ENCODE measurements around the gene ARHGEF17. TPM values are rescaled to one million over a fixed set of nuclear protein-coding genes. Genes with fewer than 3 reads are reported as not detected.

Gene ARHGEF17
- polyA plus RNA-seq, 2 donors, result 8.2 to 11.8 TPM

- 92 to 95% methylated on average over 5 of the region's 5 CpGs for WGBS, 2 donors
- Histone ChIP-seq H3K27me3 (ENCODE audit: control insufficient read depth in 1 of 2, insufficient read depth in 2 of 2, low read length in 2 of 2) (no peaks in the 10 kb centered on the region), H3K4me1 (ENCODE audit: control insufficient read depth in 2 of 2, insufficient read depth in 2 of 2, low read length in 1 of 2) (no peaks in the 10 kb centered on the region), H3K4me3 (ENCODE audit: low read depth in 1 of 2, low read length in 2 of 2) (no peak overlapping the region), H3K27ac (ENCODE audit: low read depth in 2 of 2, low read length in 1 of 2) (no peak overlapping the region), H3K9me3 (ENCODE audit: control insufficient read depth in 2 of 2, insufficient read depth in 1 of 2, low read depth in 1 of 2, low read length in 1 of 2) (no peaks in the 10 kb centered on the region), H3K36me3 (ENCODE audit: control insufficient read depth in 2 of 2, insufficient read depth in 2 of 2, low read length in 1 of 2) (peaks cover 3 to 13% of the 10 kb centered on the region in 2 donors)
These were observed 98.5 kb downstream of the ARHGEF17 start for GRCh38 chr11:73406619-73407018.

- Histone ChIP-seq H3K36me3 (ENCODE audit: control insufficient read depth in 2 of 2, insufficient read depth in 2 of 2, low read length in 1 of 2) (peaks cover 3 to 13% of the 10 kb centered on the region in 2 donors), H3K27ac (ENCODE audit: low read depth in 2 of 2, low read length in 1 of 2) (no peak overlapping the region), H3K9me3 (ENCODE audit: control insufficient read depth in 2 of 2, insufficient read depth in 1 of 2, low read depth in 1 of 2, low read length in 1 of 2) (no peaks in the 10 kb centered on the region), H3K27me3 (ENCODE audit: control insufficient read depth in 1 of 2, insufficient read depth in 2 of 2, low read length in 2 of 2) (no peaks in the 10 kb centered on the region), H3K4me3 (ENCODE audit: low read depth in 1 of 2, low read length in 2 of 2) (no peak overlapping the region), H3K4me1 (ENCODE audit: control insufficient read depth in 2 of 2, insufficient read depth in 2 of 2, low read length in 1 of 2) (no peaks in the 10 kb centered on the region)
- WGBS, 2 donors, result 96% methylated on average over 8 of the region's 8 CpGs
These were observed 101.4 kb downstream of the ARHGEF17 start for GRCh38 chr11:73409431-73409830.

- Histone ChIP-seq H3K27ac (ENCODE audit: low read depth in 2 of 2, low read length in 1 of 2) (no peak overlapping the region), H3K4me3 (ENCODE audit: low read depth in 1 of 2, low read length in 2 of 2) (no peak overlapping the region), H3K4me1 (ENCODE audit: control insufficient read depth in 2 of 2, insufficient read depth in 2 of 2, low read length in 1 of 2) (no peaks in the 10 kb centered on the region), H3K27me3 (ENCODE audit: control insufficient read depth in 1 of 2, insufficient read depth in 2 of 2, low read length in 2 of 2) (no peaks in the 10 kb centered on the region), H3K36me3 (ENCODE audit: control insufficient read depth in 2 of 2, insufficient read depth in 2 of 2, low read length in 1 of 2) (peaks cover 0 to 11% of the 10 kb centered on the region in 2 donors), H3K9me3 (ENCODE audit: control insufficient read depth in 2 of 2, insufficient read depth in 1 of 2, low read depth in 1 of 2, low read length in 1 of 2) (no peaks in the 10 kb centered on the region)
- WGBS, 2 donors, result 83 to 100% methylated on average over 1 of the region's 1 CpG
These were observed 102.6 kb downstream of the ARHGEF17 start for GRCh38 chr11:73410627-73411026.

GRCh38 chr11:73411031-73411430 lies 103.0 kb downstream of the ARHGEF17 start:
- peaks cover 0 to 10% of the 10 kb centered on the region in 2 donors for H3K36me3 ChIP-seq (ENCODE audit: control insufficient read depth in 2 of 2, insufficient read depth in 2 of 2, low read length in 1 of 2)
- H3K9me3 ChIP-seq (ENCODE audit: control insufficient read depth in 2 of 2, insufficient read depth in 1 of 2, low read depth in 1 of 2, low read length in 1 of 2), result no peaks in the 10 kb centered on the region
- 93 to 94% methylated on average over 2 of the region's 2 CpGs for WGBS, 2 donors
- H3K4me1 ChIP-seq (ENCODE audit: control insufficient read depth in 2 of 2, insufficient read depth in 2 of 2, low read length in 1 of 2), result no peaks in the 10 kb centered on the region
- no peak overlapping the region for H3K4me3 ChIP-seq (ENCODE audit: low read depth in 1 of 2, low read length in 2 of 2)
- no peak overlapping the region for H3K27ac ChIP-seq (ENCODE audit: low read depth in 2 of 2, low read length in 1 of 2)
- no peaks in the 10 kb centered on the region for H3K27me3 ChIP-seq (ENCODE audit: control insufficient read depth in 1 of 2, insufficient read depth in 2 of 2, low read length in 2 of 2)

GRCh38 chr11:73412308-73412707 lies 104.2 kb downstream of the ARHGEF17 start:
- Histone ChIP-seq H3K4me1 (ENCODE audit: control insufficient read depth in 2 of 2, insufficient read depth in 2 of 2, low read length in 1 of 2) (no peaks in the 10 kb centered on the region), H3K36me3 (ENCODE audit: control insufficient read depth in 2 of 2, insufficient read depth in 2 of 2, low read length in 1 of 2) (peaks cover 0 to 9% of the 10 kb centered on the region in 2 donors), H3K4me3 (ENCODE audit: low read depth in 1 of 2, low read length in 2 of 2) (no peak overlapping the region), H3K27me3 (ENCODE audit: control insufficient read depth in 1 of 2, insufficient read depth in 2 of 2, low read length in 2 of 2) (no peaks in the 10 kb centered on the region), H3K9me3 (ENCODE audit: control insufficient read depth in 2 of 2, insufficient read depth in 1 of 2, low read depth in 1 of 2, low read length in 1 of 2) (no peaks in the 10 kb centered on the region), H3K27ac (ENCODE audit: low read depth in 2 of 2, low read length in 1 of 2) (no peak overlapping the region)
- WGBS, 2 donors, result 52 to 55% methylated on average over 3 of the region's 3 CpGs

GRCh38 chr11:73413256-73413655 lies 105.2 kb downstream of the ARHGEF17 start:
- Histone ChIP-seq H3K4me3 (ENCODE audit: low read depth in 1 of 2, low read length in 2 of 2) (no peak overlapping the region), H3K9me3 (ENCODE audit: control insufficient read depth in 2 of 2, insufficient read depth in 1 of 2, low read depth in 1 of 2, low read length in 1 of 2) (no peaks in the 10 kb centered on the region), H3K4me1 (ENCODE audit: control insufficient read depth in 2 of 2, insufficient read depth in 2 of 2, low read length in 1 of 2) (no peaks in the 10 kb centered on the region), H3K36me3 (ENCODE audit: control insufficient read depth in 2 of 2, insufficient read depth in 2 of 2, low read length in 1 of 2) (peaks cover 0 to 10% of the 10 kb centered on the region in 2 donors), H3K27me3 (ENCODE audit: control insufficient read depth in 1 of 2, insufficient read depth in 2 of 2, low read length in 2 of 2) (no peaks in the 10 kb centered on the region), H3K27ac (ENCODE audit: low read depth in 2 of 2, low read length in 1 of 2) (no peak overlapping the region)
- WGBS, 2 donors, result 92 to 96% methylated on average over 2 of the region's 2 CpGs

- WGBS, 2 donors, result 61 to 71% methylated on average over 1 of the region's 1 CpG
- H3K27me3 ChIP-seq (ENCODE audit: control insufficient read depth in 1 of 2, insufficient read depth in 2 of 2, low read length in 2 of 2), result no peaks in the 10 kb centered on the region
- H3K36me3 ChIP-seq (ENCODE audit: control insufficient read depth in 2 of 2, insufficient read depth in 2 of 2, low read length in 1 of 2), result peaks cover 0 to 3% of the 10 kb centered on the region in 2 donors
- H3K4me3 ChIP-seq (ENCODE audit: low read depth in 1 of 2, low read length in 2 of 2), result no peak overlapping the region
- no peaks in the 10 kb centered on the region for H3K4me1 ChIP-seq (ENCODE audit: control insufficient read depth in 2 of 2, insufficient read depth in 2 of 2, low read length in 1 of 2)
- no peak overlapping the region for H3K27ac ChIP-seq (ENCODE audit: low read depth in 2 of 2, low read length in 1 of 2)
- no peaks in the 10 kb centered on the region for H3K9me3 ChIP-seq (ENCODE audit: control insufficient read depth in 2 of 2, insufficient read depth in 1 of 2, low read depth in 1 of 2, low read length in 1 of 2)
These were observed 107.0 kb downstream of the ARHGEF17 start for GRCh38 chr11:73414977-73415651.

- Histone ChIP-seq H3K36me3 (ENCODE audit: control insufficient read depth in 2 of 2, insufficient read depth in 2 of 2, low read length in 1 of 2) (peaks cover 0 to 3% of the 10 kb centered on the region in 2 donors), H3K27ac (ENCODE audit: low read depth in 2 of 2, low read length in 1 of 2) (no peak overlapping the region), H3K27me3 (ENCODE audit: control insufficient read depth in 1 of 2, insufficient read depth in 2 of 2, low read length in 2 of 2) (no peaks in the 10 kb centered on the region), H3K9me3 (ENCODE audit: control insufficient read depth in 2 of 2, insufficient read depth in 1 of 2, low read depth in 1 of 2, low read length in 1 of 2) (no peaks in the 10 kb centered on the region), H3K4me3 (ENCODE audit: low read depth in 1 of 2, low read length in 2 of 2) (no peak overlapping the region), H3K4me1 (ENCODE audit: control insufficient read depth in 2 of 2, insufficient read depth in 2 of 2, low read length in 1 of 2) (no peaks in the 10 kb centered on the region)
- WGBS, 2 donors, result 91% methylated on average over 4 of the region's 4 CpGs
These were observed 108.0 kb downstream of the ARHGEF17 start for GRCh38 chr11:73415854-73416615.

GRCh38 chr11:73416786-73417185 lies 108.7 kb downstream of the ARHGEF17 start:
- Histone ChIP-seq H3K27ac (ENCODE audit: low read depth in 2 of 2, low read length in 1 of 2) (no peak overlapping the region), H3K4me1 (ENCODE audit: control insufficient read depth in 2 of 2, insufficient read depth in 2 of 2, low read length in 1 of 2) (no peaks in the 10 kb centered on the region), H3K9me3 (ENCODE audit: control insufficient read depth in 2 of 2, insufficient read depth in 1 of 2, low read depth in 1 of 2, low read length in 1 of 2) (no peaks in the 10 kb centered on the region), H3K27me3 (ENCODE audit: control insufficient read depth in 1 of 2, insufficient read depth in 2 of 2, low read length in 2 of 2) (no peaks in the 10 kb centered on the region), H3K36me3 (ENCODE audit: control insufficient read depth in 2 of 2, insufficient read depth in 2 of 2, low read length in 1 of 2) (peaks cover 0 to 3% of the 10 kb centered on the region in 2 donors), H3K4me3 (ENCODE audit: low read depth in 1 of 2, low read length in 2 of 2) (no peak overlapping the region)
- WGBS, 2 donors, result 96 to 97% methylated on average over 2 of the region's 2 CpGs

Data from esophagus (tissue), 2 donors.